Small intestine (tissue), 7 donors: ENCODE data around the gene PRKAR2B. TPM values are rescaled to one million over a fixed set of nuclear protein-coding genes. Genes with fewer than 3 reads are reported as not detected.

Experiments used
- DNase-seq, 2 donors: peaks; one replicate each; pipeline versions ENCODE4 v3.0.0 to v3.0.0-alpha.2; 2013
- FAIRE-seq: peaks from 2 replicates; lab custom pipeline; 2012; peaks lifted over from hg19 to GRCh38; lab: Jason Lieb, UNC
- H3K27ac ChIP-seq, 3 donors: one replicate each; pipeline ENCODE4 v1.5.1; 2013; ENCODE audit warnings: low read length in 2 of 3, mild to moderate bottlenecking in 2 of 3, control low read depth in 1 of 3, inconsistent platforms in 1 of 3, low read depth in 1 of 3, moderate library complexity in 1 of 3
- H3K27me3 ChIP-seq, 3 donors: one replicate each; pipeline ENCODE4 v1.6.1; 2013; ENCODE audit warnings: low read length in 3 of 3, inconsistent platforms in 1 of 3; ENCODE audit not compliant: control insufficient read depth in 3 of 3, insufficient read depth in 3 of 3
- H3K36me3 ChIP-seq, 3 donors: one replicate each; pipeline ENCODE4 v1.6.1; 2013; ENCODE audit warnings: low read length in 3 of 3, inconsistent platforms in 1 of 3, low read depth in 1 of 3, mild to moderate bottlenecking in 1 of 3, moderate library complexity in 1 of 3; ENCODE audit not compliant: control insufficient read depth in 3 of 3, insufficient read depth in 2 of 3
- H3K4me1 ChIP-seq, 3 donors: one replicate each; pipeline ENCODE4 v1.6.1; 2013; ENCODE audit warnings: low read length in 2 of 3, inconsistent platforms in 1 of 3, low read depth in 1 of 3, mild to moderate bottlenecking in 1 of 3, moderate library complexity in 1 of 3; ENCODE audit not compliant: control insufficient read depth in 3 of 3, insufficient read depth in 2 of 3
- H3K4me3 ChIP-seq, 3 donors: one replicate each; pipeline ENCODE4 v1.5.1; 2013; ENCODE audit warnings: low read length in 3 of 3, control low read depth in 1 of 3, inconsistent platforms in 1 of 3, low read depth in 1 of 3, mild to moderate bottlenecking in 1 of 3, moderate library complexity in 1 of 3
- H3K9me3 ChIP-seq, 2 donors: one replicate each; pipeline ENCODE4 v1.6.1; 2013; ENCODE audit warnings: low read depth in 1 of 2, low read length in 1 of 2; ENCODE audit not compliant: control insufficient read depth in 2 of 2, insufficient read depth in 1 of 2
- WGBS, 3 donors: extraction: QIAGEN DNeasy Blood & Tissue Kit; methylation state at CpG; one replicate each; pipeline ENCODE4 v1.1.7; 2013; 5-methylcytosine and 5-hydroxymethylcytosine counted together
- polyA plus RNA-seq, 4 donors: library from polyadenylated mRNA; stranded (reverse) in 3 of 4; unstranded in 1 of 4; fragments of 200-250 nt in 3 of 4; fragments of 120-200 nt in 1 of 4; gene quantifications; one replicate each; pipeline versions ENCODE4 v1.2.1 to v1.2.3, GENCODE V29; 2013
- donor health status: healthy with polysubstance abuse.
- donor health status: control.
- donor health status: control.
- donor health status: Bipolar disorder and iron deficiency.
- donor health status: healthy.

The PRKAR2B gene
- polyA plus RNA-seq, 4 donors: 0.89 to 12.9 (median 7.2) TPM

- FAIRE-seq (no peak), DNase-seq (no peak)
- Histone ChIP-seq H3K27ac (no peak overlapping the region), H3K36me3 (no peaks in the 10 kb centered on the region), H3K4me1 (no peaks in the 10 kb centered on the region), H3K4me3 (no peak overlapping the region), H3K27me3 (peaks cover 0 to 3% (median 0%) of the 10 kb centered on the region in 3 donors), H3K9me3 (no peaks in the 10 kb centered on the region)
- 86 to 91% (median 91%) methylated on average over 3 of the region's 3 CpGs for WGBS, 3 donors
Observed at GRCh38 chr7:107021600-107021999, 22.9 kb upstream of the PRKAR2B start.

- Histone ChIP-seq H3K4me1 (no peaks in the 10 kb centered on the region), H3K9me3 (no peaks in the 10 kb centered on the region), H3K27ac (no peak overlapping the region), H3K4me3 (no peak overlapping the region), H3K27me3 (no peaks in the 10 kb centered on the region), H3K36me3 (no peaks in the 10 kb centered on the region)
- DNase-seq (no peak), FAIRE-seq (no peak)
Observed at GRCh38 chr7:107023522-107024151, 20.9 kb upstream of the PRKAR2B start.

GRCh38 chr7:107024906-107025305 is 19.6 kb upstream of the PRKAR2B start:
- WGBS, 3 donors: 75 to 88% (median 83%) methylated on average over 2 of the region's 2 CpGs
- H3K4me1 ChIP-seq: no peaks in the 10 kb centered on the region
- no peaks in the 10 kb centered on the region for H3K27me3 ChIP-seq
- no peak overlapping the region for H3K4me3 ChIP-seq
- no peak overlapping the region for H3K27ac ChIP-seq
- FAIRE-seq (no peak), DNase-seq (no peak)
- H3K9me3 ChIP-seq: no peaks in the 10 kb centered on the region
- H3K36me3 ChIP-seq: no peaks in the 10 kb centered on the region

- no peak for FAIRE-seq
- no peaks in the 10 kb centered on the region for H3K36me3 ChIP-seq
Observed at GRCh38 chr7:107025449-107026103, 18.9 kb upstream of the PRKAR2B start.

GRCh38 chr7:107026166-107026565 is 18.3 kb upstream of the PRKAR2B start:
- FAIRE-seq (no peak), DNase-seq (no peak)
- H3K4me1 ChIP-seq: no peaks in the 10 kb centered on the region
- H3K9me3 ChIP-seq: no peaks in the 10 kb centered on the region
- H3K4me3 ChIP-seq: no peak overlapping the region
- H3K27me3 ChIP-seq: no peaks in the 10 kb centered on the region
- 80 to 90% (median 85%) methylated on average over 5 of the region's 5 CpGs for WGBS, 3 donors
- no peaks in the 10 kb centered on the region for H3K36me3 ChIP-seq
- no peak overlapping the region for H3K27ac ChIP-seq

More at GRCh38 chr7:107025449-107026103, 18.9 kb upstream of the PRKAR2B start:
- H3K4me3 ChIP-seq: no peak overlapping the region
- 85 to 90% (median 87%) methylated on average over 2 of the region's 2 CpGs for WGBS, 3 donors
- no peaks in the 10 kb centered on the region for H3K9me3 ChIP-seq
- H3K4me1 ChIP-seq: no peaks in the 10 kb centered on the region
- DNase-seq: no peak
- no peaks in the 10 kb centered on the region for H3K27me3 ChIP-seq
- H3K27ac ChIP-seq: no peak overlapping the region

GRCh38 chr7:107027208-107027607 is 17.3 kb upstream of the PRKAR2B start:
- H3K27me3 ChIP-seq: no peaks in the 10 kb centered on the region
- 84 to 96% (median 96%) methylated on average over 2 of the region's 2 CpGs for WGBS, 3 donors
- no peaks in the 10 kb centered on the region for H3K9me3 ChIP-seq
- H3K36me3 ChIP-seq: no peaks in the 10 kb centered on the region
- FAIRE-seq (no peak), DNase-seq (no peak)
- H3K4me3 ChIP-seq: no peak overlapping the region
- H3K27ac ChIP-seq: no peak overlapping the region
- H3K4me1 ChIP-seq: no peaks in the 10 kb centered on the region

GRCh38 chr7:107029061-107029763 is 15.3 kb upstream of the PRKAR2B start:
- FAIRE-seq (no peak), DNase-seq (no peak)
- H3K36me3 ChIP-seq: no peaks in the 10 kb centered on the region
- no peak overlapping the region for H3K4me3 ChIP-seq
- no peaks in the 10 kb centered on the region for H3K9me3 ChIP-seq
- no peaks in the 10 kb centered on the region for H3K4me1 ChIP-seq
- H3K27ac ChIP-seq: no peak overlapping the region
- no peaks in the 10 kb centered on the region for H3K27me3 ChIP-seq
- WGBS, 3 donors: 29 to 61% (median 39%) methylated on average over 5 of the region's 5 CpGs

- WGBS, 3 donors: 63 to 68% (median 65%) methylated on average over 4 of the region's 4 CpGs
- H3K4me1 ChIP-seq: no peaks in the 10 kb centered on the region
- no peaks in the 10 kb centered on the region for H3K9me3 ChIP-seq
- H3K27me3 ChIP-seq: no peaks in the 10 kb centered on the region
- H3K4me3 ChIP-seq: no peak overlapping the region
- H3K27ac ChIP-seq: no peak overlapping the region
- DNase-seq: no peak
- FAIRE-seq: no peak
- H3K36me3 ChIP-seq: no peaks in the 10 kb centered on the region
Observed at GRCh38 chr7:107029764-107030286, 14.7 kb upstream of the PRKAR2B start.
